Spinal cord (tissue), 10 donors: ENCODE data around the gene MUC5B. TPM values are rescaled to one million over a fixed set of nuclear protein-coding genes. Genes with fewer than 3 reads are reported as not detected.

ENCODE experiments used
- DNase-seq, 6 donors: peaks; one replicate each; pipeline versions ENCODE4 v3.0.0 to v3.0.0-alpha.2; 2013 to 2015; ENCODE audit warnings: low spot score in 6 of 6, low read depth in 4 of 6
- H3K27ac ChIP-seq: one replicate; pipeline ENCODE4 v1.5.1; 2013; ENCODE audit warnings: low read depth, low read length, control low read depth
- H3K27me3 ChIP-seq: one replicate; pipeline ENCODE4 v1.6.1; 2013; ENCODE audit warnings: low read length; ENCODE audit not compliant: control insufficient read depth, insufficient read depth
- H3K36me3 ChIP-seq: one replicate; pipeline ENCODE4 v1.6.1; 2013; ENCODE audit warnings: low read length; ENCODE audit not compliant: control insufficient read depth, insufficient read depth
- H3K4me1 ChIP-seq: one replicate; pipeline ENCODE4 v1.6.1; 2013; ENCODE audit warnings: low read length; ENCODE audit not compliant: control insufficient read depth, insufficient read depth
- H3K4me3 ChIP-seq: one replicate; pipeline ENCODE4 v1.5.1; 2013; ENCODE audit warnings: low read depth, low read length, control low read depth
- H3K9me3 ChIP-seq: one replicate; pipeline ENCODE4 v1.6.1; 2013; ENCODE audit warnings: low read length; ENCODE audit not compliant: control insufficient read depth, insufficient read depth
- WGBS: methylation state at CpG from one replicate; pipeline ENCODE4 v1.1.5; 2013; ENCODE audit warnings: missing lambda C conversion rate; ENCODE audit not compliant: insufficient coverage; 5-methylcytosine and 5-hydroxymethylcytosine counted together
- polyA plus RNA-seq, 2 donors: library from polyadenylated mRNA; unstranded; fragments of 120-200 nt; gene quantifications; one replicate each; pipeline ENCODE4 v1.2.1, GENCODE V29; 2013; ENCODE audit not compliant: insufficient read length in 2 of 2
- total RNA-seq, 2 donors: library from RNA; depleted of rRNA in 1 of 2; stranded (reverse); fragments of 120-200 nt in 1 of 2; fragments of >200 nt in 1 of 2; gene quantifications; one replicate each; pipeline versions ENCODE4 v1.2.3 to v1.2.4, GENCODE V29; 2013 to 2014
- donor health status: healthy.

MUC5B gene
- total and polyA plus RNA-seq, 4 donors: 0.17 to 0.44 (median 0.21) TPM; not detected in 1

- WGBS: 79% methylated on average over 28 of the region's 30 CpGs
- peaks cover 13% of the 10 kb centered on the region for H3K4me1 ChIP-seq
- no peaks in the 10 kb centered on the region for H3K36me3 ChIP-seq
- H3K4me3 ChIP-seq: no peak overlapping the region
- H3K27me3 ChIP-seq: no peaks in the 10 kb centered on the region
- no peaks in the 10 kb centered on the region for H3K9me3 ChIP-seq
- no peak overlapping the region for H3K27ac ChIP-seq
- DNase-seq: no peak
These were observed 19.2 kb upstream of the MUC5B start for GRCh38 chr11:1203505-1204271.

- H3K27me3 ChIP-seq: no peaks in the 10 kb centered on the region
- H3K4me1 ChIP-seq: peaks cover 13% of the 10 kb centered on the region
- no peak overlapping the region for H3K27ac ChIP-seq
- 90% methylated on average over 22 of the region's 22 CpGs for WGBS
- no peaks in the 10 kb centered on the region for H3K9me3 ChIP-seq
- no peak for DNase-seq
- H3K36me3 ChIP-seq: no peaks in the 10 kb centered on the region
- no peak overlapping the region for H3K4me3 ChIP-seq
These were observed 18.3 kb upstream of the MUC5B start for GRCh38 chr11:1204381-1205101.

GRCh38 chr11:1205121-1205986, 17.5 kb upstream of the MUC5B start:
- Histone ChIP-seq H3K27me3 (peaks cover under 1% of the 10 kb centered on the region), H3K4me1 (peaks cover 9% of the 10 kb centered on the region), H3K9me3 (no peaks in the 10 kb centered on the region), H3K4me3 (no peak overlapping the region), H3K36me3 (no peaks in the 10 kb centered on the region), H3K27ac (no peak overlapping the region)
- no peak for DNase-seq
- WGBS: 77% methylated on average over 35 of the region's 35 CpGs

- Histone ChIP-seq H3K36me3 (no peaks in the 10 kb centered on the region), H3K9me3 (peaks cover 1% of the 10 kb centered on the region), H3K27me3 (peaks cover 2% of the 10 kb centered on the region), H3K4me3 (no peak overlapping the region), H3K4me1 (peaks cover 9% of the 10 kb centered on the region), H3K27ac (no peak overlapping the region)
- 91% methylated on average over 6 of the region's 8 CpGs for WGBS
- DNase-seq: no peak
These were observed 16.9 kb upstream of the MUC5B start for GRCh38 chr11:1205987-1206331.

- Histone ChIP-seq H3K4me1 (peaks cover 9% of the 10 kb centered on the region), H3K27ac (no peak overlapping the region), H3K4me3 (no peak overlapping the region), H3K9me3 (peaks cover 1% of the 10 kb centered on the region), H3K27me3 (peaks cover 2% of the 10 kb centered on the region), H3K36me3 (no peaks in the 10 kb centered on the region)
- WGBS: 86% methylated on average over 33 of the region's 38 CpGs
- no peak for DNase-seq
These were observed 16.2 kb upstream of the MUC5B start for GRCh38 chr11:1206391-1207271.

- DNase-seq: no peak
- Histone ChIP-seq H3K27me3 (peaks cover 2% of the 10 kb centered on the region), H3K4me3 (no peak overlapping the region), H3K9me3 (peaks cover 5% of the 10 kb centered on the region), H3K27ac (no peak overlapping the region), H3K4me1 (peaks cover 9% of the 10 kb centered on the region), H3K36me3 (no peaks in the 10 kb centered on the region)
- WGBS: 86% methylated on average over 34 of the region's 34 CpGs
These were observed 15.3 kb upstream of the MUC5B start for GRCh38 chr11:1207401-1208143.

GRCh38 chr11:1208144-1208393, 14.8 kb upstream of the MUC5B start:
- H3K27me3 ChIP-seq: peaks cover 2% of the 10 kb centered on the region
- WGBS: 75% methylated on average over 6 of the region's 6 CpGs
- H3K4me1 ChIP-seq: peaks cover 5% of the 10 kb centered on the region
- DNase-seq: no peak
- no peak overlapping the region for H3K27ac ChIP-seq
- H3K36me3 ChIP-seq: no peaks in the 10 kb centered on the region
- H3K4me3 ChIP-seq: no peak overlapping the region
- peaks cover 5% of the 10 kb centered on the region for H3K9me3 ChIP-seq

GRCh38 chr11:1208394-1209261, 14.2 kb upstream of the MUC5B start:
- 92% methylated on average over 35 of the region's 39 CpGs for WGBS
- Histone ChIP-seq H3K36me3 (no peaks in the 10 kb centered on the region), H3K4me3 (no peak overlapping the region), H3K27ac (no peak overlapping the region), H3K27me3 (peaks cover 2% of the 10 kb centered on the region), H3K4me1 (no peaks in the 10 kb centered on the region), H3K9me3 (peaks cover 5% of the 10 kb centered on the region)
- no peak for DNase-seq
